A673 (cell line): ENCODE data around the gene SMAD6. TPM values are rescaled to one million over a fixed set of nuclear protein-coding genes. Genes with fewer than 3 reads are reported as not detected.

Experiments
- BruUV-seq: library from RNA; stranded (reverse); fragments of 400-500 nt; replicated peaks from 2 replicates; lab custom pipeline; 2021; lab: Mats Ljungman, UMichigan
- CTCF ChIA-PET: fragments of 300-600 bp; sonication (Branson Sonifier 250); formaldehyde crosslinking; loops from one replicate; lab custom pipeline; 2022; ENCODE audit warnings: antibody characterized with exemption; lab: Charles Lee
- POLR2A ChIA-PET: fragments of 300-600 bp; sonication (Branson Sonifier 250); formaldehyde crosslinking; loops from one replicate; lab custom pipeline; 2022; ENCODE audit warnings: antibody characterized with exemption; ENCODE audit not compliant: low non-redundant PET; lab: Charles Lee
- DNase-seq: peaks from one replicate; pipeline ENCODE4 v3.0.0-alpha.2; 2015; ENCODE audit warnings: low spot score
- H3K27ac ChIP-seq: fragments of 200-600 bp; sonication (generic); 2 replicates; pipeline ENCODE4 v1.5.1; 2016; ENCODE audit warnings: mixed run types, low read depth, mild to moderate bottlenecking, mixed read lengths, antibody characterized with exemption, low read length; ENCODE audit not compliant: poor library complexity, severe bottlenecking
- H3K27me3 ChIP-seq: fragments of 200-600 bp; sonication (generic); replicated peaks from 2 replicates; pipeline ENCODE4 v1.6.1; 2017; ENCODE audit warnings: mixed run types, low read depth, mild to moderate bottlenecking, mixed read lengths, antibody characterized with exemption, low read length; ENCODE audit not compliant: insufficient read depth, poor library complexity
- H3K36me3 ChIP-seq: fragments of 200-600 bp; sonication (generic); 2 replicates; pipeline ENCODE4 v1.6.1; 2016; ENCODE audit warnings: mixed run types, mild to moderate bottlenecking, mixed read lengths, antibody characterized with exemption, low read length; ENCODE audit not compliant: insufficient read depth, poor library complexity, severe bottlenecking
- H3K4me1 ChIP-seq: fragments of 200-600 bp; sonication (generic); 2 replicates; pipeline ENCODE4 v1.6.1; 2017; ENCODE audit warnings: mixed run types, mild to moderate bottlenecking, mixed read lengths, antibody characterized with exemption, low read length; ENCODE audit not compliant: insufficient read depth, poor library complexity, severe bottlenecking
- H3K4me3 ChIP-seq: fragments of 200-600 bp; sonication (generic); 2 replicates; pipeline ENCODE4 v1.5.1; 2016; ENCODE audit warnings: low read depth, mixed run types, mild to moderate bottlenecking, mixed read lengths, low read length; ENCODE audit not compliant: poor library complexity, severe bottlenecking
- H3K9me3 ChIP-seq: fragments of 200-600 bp; sonication (generic); 2 replicates; pipeline ENCODE4 v1.6.1; 2016; ENCODE audit warnings: mixed run types, low read depth, mild to moderate bottlenecking, mixed read lengths, antibody characterized with exemption, low read length; ENCODE audit not compliant: poor library complexity, severe bottlenecking
- EZH2 ChIP-seq: fragments of 200-600 bp; sonication (generic); IDR thresholded peaks from 2 replicates; pipeline ENCODE4 v1.6.1; 2017; ENCODE audit warnings: borderline replicate concordance, low read depth, mild to moderate bottlenecking, mixed read lengths, antibody characterized with exemption, low read length; ENCODE audit not compliant: poor library complexity, severe bottlenecking
- intact Hi-C: fragments of 100-400 bp; cut with micrococcal nuclease; formaldehyde crosslinking; loops from one replicate; pipeline ENCODE4 v1.10.0; 2022; ENCODE audit not compliant: unreplicated experiment
- total RNA-seq: library from RNA; stranded (reverse); gene quantifications from 2 replicates; pipeline ENCODE4 v1.2.3, GENCODE V29; 2021
- TF ChIP-seq, protein P1 (sequence below): fragments of 300-800, 200-600 bp; sonication (generic); conservative IDR thresholded peaks from 2 replicates; pipeline ENCODE4 v1.5.1; 2017; ENCODE audit warnings: low read depth, mild to moderate bottlenecking, antibody characterized with exemption, low read length, moderate library complexity, mixed read lengths

The SMAD6 gene
- total RNA-seq, 1 experiment from 2014 or later: 63.9 TPM

DNA sequence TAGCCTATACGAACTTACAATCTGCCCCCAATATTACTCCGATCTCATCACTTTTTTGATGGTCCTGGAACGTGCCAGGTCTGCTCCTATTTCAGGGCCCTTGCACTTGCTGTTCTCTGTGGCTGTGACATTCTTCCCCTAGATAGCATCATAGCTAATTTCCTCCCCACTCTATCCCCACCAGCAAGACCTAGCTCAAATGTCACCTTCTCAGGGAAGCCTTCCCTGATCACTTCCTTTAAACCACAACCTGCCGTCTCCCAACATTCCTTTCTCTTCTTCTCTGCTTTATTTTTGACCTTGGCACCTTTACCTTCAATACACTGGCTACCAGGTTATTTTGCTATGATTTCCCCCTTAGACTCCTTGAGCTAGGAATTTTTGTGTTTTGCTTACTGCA is 5.3 kb upstream of the SMAD6 start:
- Histone ChIP-seq H3K27ac (no peak overlapping the region), H3K36me3 (no peaks in the 10 kb centered on the region), H3K4me1 (peaks cover 12% of the 10 kb centered on the region), H3K27me3 (no peaks in the 10 kb centered on the region), H3K4me3 (no peak overlapping the region), H3K9me3 (no peaks in the 10 kb centered on the region)
- POLR2A ChIA-PET: no interaction called here
- TF ChIP-seq, protein P1, sequence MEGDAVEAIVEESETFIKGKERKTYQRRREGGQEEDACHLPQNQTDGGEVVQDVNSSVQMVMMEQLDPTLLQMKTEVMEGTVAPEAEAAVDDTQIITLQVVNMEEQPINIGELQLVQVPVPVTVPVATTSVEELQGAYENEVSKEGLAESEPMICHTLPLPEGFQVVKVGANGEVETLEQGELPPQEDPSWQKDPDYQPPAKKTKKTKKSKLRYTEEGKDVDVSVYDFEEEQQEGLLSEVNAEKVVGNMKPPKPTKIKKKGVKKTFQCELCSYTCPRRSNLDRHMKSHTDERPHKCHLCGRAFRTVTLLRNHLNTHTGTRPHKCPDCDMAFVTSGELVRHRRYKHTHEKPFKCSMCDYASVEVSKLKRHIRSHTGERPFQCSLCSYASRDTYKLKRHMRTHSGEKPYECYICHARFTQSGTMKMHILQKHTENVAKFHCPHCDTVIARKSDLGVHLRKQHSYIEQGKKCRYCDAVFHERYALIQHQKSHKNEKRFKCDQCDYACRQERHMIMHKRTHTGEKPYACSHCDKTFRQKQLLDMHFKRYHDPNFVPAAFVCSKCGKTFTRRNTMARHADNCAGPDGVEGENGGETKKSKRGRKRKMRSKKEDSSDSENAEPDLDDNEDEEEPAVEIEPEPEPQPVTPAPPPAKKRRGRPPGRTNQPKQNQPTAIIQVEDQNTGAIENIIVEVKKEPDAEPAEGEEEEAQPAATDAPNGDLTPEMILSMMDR: no peak
- CTCF ChIA-PET: no interaction called here
- intact Hi-C loops: no loop called here
- BruUV-seq: no TSS peak
- no peak for DNase-seq

- peak; percentile 84 for DNase-seq
- intact Hi-C loops: no loop called here
- no peaks in the 10 kb centered on the region for H3K36me3 ChIP-seq
- TF ChIP-seq, protein P1: peak; percentile 67
- no peak for TF ChIP-seq EZH2
- ChIA-PET CTCF (interaction anchor here (1.0 kb wide), 1 partner anchor 79 kb away, joined by 6 read pairs; no protein-coding TSS in a partner anchor), POLR2A (no interaction called here)
- BruUV-seq: no TSS peak
- H3K27ac ChIP-seq: no peak overlapping the region
- no peaks in the 10 kb centered on the region for H3K9me3 ChIP-seq
- H3K4me3 ChIP-seq: no peak overlapping the region
- peaks cover 12% of the 10 kb centered on the region for H3K4me1 ChIP-seq
- H3K27me3 ChIP-seq: no peaks in the 10 kb centered on the region
These were observed 3.6 kb upstream of the SMAD6 start for GRCh38 chr15:66698318-66698961.

- DNase-seq: no peak
- H3K4me1 ChIP-seq: peaks cover 12% of the 10 kb centered on the region
- H3K9me3 ChIP-seq: no peaks in the 10 kb centered on the region
- no peak for TF ChIP-seq EZH2
- TF ChIP-seq, protein P1: no peak
- intact Hi-C loops: no loop called here
- ChIA-PET CTCF (no interaction called here), POLR2A (no interaction called here)
- H3K27ac ChIP-seq: no peak overlapping the region
- no peaks in the 10 kb centered on the region for H3K27me3 ChIP-seq
- no peaks in the 10 kb centered on the region for H3K36me3 ChIP-seq
- no peak overlapping the region for H3K4me3 ChIP-seq
- BruUV-seq: no TSS peak
These were observed 3.1 kb upstream of the SMAD6 start for GRCh38 chr15:66698971-66699370.
